ENCODE data around the gene BRD4. TPM values are rescaled to one million over a fixed set of nuclear protein-coding genes. Genes with fewer than 3 reads are reported as not detected.

Gene BRD4
- polyA plus RNA-seq, 2 of the 4 experiments (the other 2 are of a cell fraction), result 8.3 to 22.5 TPM

GRCh38 chr19:15234431-15235130 is 97.8 kb downstream of the BRD4 start:
- Histone ChIP-seq H3K4me1 (no peaks in the 10 kb centered on the region), H3K4me2 (no peak overlapping the region), H3K9me3 (no peaks in the 10 kb centered on the region), H3K4me3 (no peak overlapping the region), H3K27ac (no peak overlapping the region)
- FAIRE-seq (no peak), DNase-seq (ENCODE audit: low read depth in 1 of 2, low spot score in 1 of 2) (no peak), ATAC-seq (no peak)
- TF ChIP-seq HEYL (CRISPR knock-in tag; IDR thresholded peaks at IDR 0.05) (no peak), RAD21 (conservative IDR thresholded peaks at IDR 0.05 in 1 of 2, IDR thresholded peaks at IDR 0.05 in 1 of 2) (no peak), HES2 (IDR thresholded peaks at IDR 0.05) (no peak)
- ChIA-PET CTCF (interaction anchor here (0.9 kb wide), 1 partner anchor 16 kb away, joined by 5 read pairs; no protein-coding TSS in a partner anchor), POLR2A (no interaction called here)
- WGBS (ENCODE audit: missing lambda C conversion rate), result 85% methylated on average over 10 of the region's 10 CpGs

- WGBS (ENCODE audit: missing lambda C conversion rate), result 94% methylated on average over 10 of the region's 10 CpGs
- Histone ChIP-seq H3K4me2 (no peak overlapping the region), H3K27ac (no peak overlapping the region), H3K4me1 (no peaks in the 10 kb centered on the region), H3K4me3 (no peak overlapping the region), H3K9me3 (no peaks in the 10 kb centered on the region)
- no peak; a peak in 1 of 6 replicates for ATAC-seq
- ChIA-PET CTCF (interaction anchor here (0.9 to 1.0 kb wide), 2 partner anchors 10 to 14 kb away, joined by 3 read pairs; no protein-coding TSS in a partner anchor), POLR2A (no interaction called here)
- FAIRE-seq, result no peak
- no peak for TF ChIP-seq E2F6 (IDR thresholded peaks at IDR 0.05; ENCODE audit: borderline replicate concordance, low read depth)
- no peak for TF ChIP-seq MYC (IDR thresholded peaks at IDR 0.05; ENCODE audit: borderline replicate concordance, low read length)
- TF ChIP-seq RCOR1 (IDR thresholded peaks at IDR 0.05; ENCODE audit: low read depth, low read length), result no peak
- no peak for TF ChIP-seq SMC3 (IDR thresholded peaks at IDR 0.05)
- TF ChIP-seq PBX3 (IDR thresholded peaks at IDR 0.05), result no peak
- no peak for TF ChIP-seq ZFP36 (IDR thresholded peaks at IDR 0.05; ENCODE audit: borderline replicate concordance, partially characterized antibody)
- DNase-seq (ENCODE audit: low read depth in 1 of 2, low spot score in 1 of 2), result no peak
These were observed 101.1 kb downstream of the BRD4 start for GRCh38 chr19:15231271-15231670.

- POLR2A ChIA-PET, result no interaction called here
- WGBS (ENCODE audit: missing lambda C conversion rate), result no CpG with 5 or more reads among the region's 7 CpGs
- no peaks in the 10 kb centered on the region for H3K9me3 ChIP-seq
- CTCF ChIA-PET, result interaction anchor here (0.6 to 2.4 kb wide), 3 partner anchors 9 to 69 kb away, joined by 3 to 13 read pairs (median 3); no protein-coding TSS in a partner anchor
- H3K27ac ChIP-seq, result no peak overlapping the region
- no peak for FAIRE-seq
- no peak overlapping the region for H3K4me2 ChIP-seq
- H3K4me3 ChIP-seq, result no peak overlapping the region
- no peak for ATAC-seq
- no peak for DNase-seq (ENCODE audit: low read depth in 1 of 2, low spot score in 1 of 2)
- TF ChIP-seq NPAS2 (CRISPR knock-in tag; IDR thresholded peaks at IDR 0.05; ENCODE audit: borderline replicate concordance), result no peak
- TF ChIP-seq POLR2A (IDR thresholded peaks at IDR 0.05; ENCODE audit: low read length), result no peak
- TF ChIP-seq NFE2L2 (conservative IDR thresholded peaks at IDR 0.05; ENCODE audit: low read length), result no peak
- H3K4me1 ChIP-seq, result peaks cover 12% of the 10 kb centered on the region
These were observed 105.1 kb downstream of the BRD4 start for GRCh38 chr19:15227261-15227660.

- Histone ChIP-seq H3K27ac (no peak overlapping the region), H3K4me3 (no peak overlapping the region), H3K4me2 (no peak overlapping the region), H3K9me3 (no peaks in the 10 kb centered on the region), H3K4me1 (peaks cover 12% of the 10 kb centered on the region)
- ChIA-PET CTCF (interaction anchor here (1.6 to 2.4 kb wide), 2 partner anchors 10 to 25 kb away, joined by 3 to 13 read pairs; no protein-coding TSS in a partner anchor), POLR2A (no interaction called here)
- TF ChIP-seq ZC3H11A (IDR thresholded peaks at IDR 0.05) (no peak), MAX (IDR thresholded peaks at IDR 0.05) (no peak), BCL3 (IDR thresholded peaks at IDR 0.05) (no peak), FOSL2 (IDR thresholded peaks at IDR 0.05) (no peak), FOSL2 (CRISPR knock-in tag; IDR thresholded peaks at IDR 0.05) (no peak), ZNF302 (CRISPR knock-in tag; IDR thresholded peaks at IDR 0.05) (no peak), RCOR1 (IDR thresholded peaks at IDR 0.05; ENCODE audit: low read depth, low read length) (no peak)
- ATAC-seq, result no peak
- no peak for DNase-seq (ENCODE audit: low read depth in 1 of 2, low spot score in 1 of 2)
- 100% methylated on average over 3 of the region's 7 CpGs for WGBS (ENCODE audit: missing lambda C conversion rate)
- FAIRE-seq, result no peak
These were observed 106.6 kb downstream of the BRD4 start for GRCh38 chr19:15225760-15226159.

Data from A549 (cell line).